GM23338 (cell line): ENCODE measurements around the gene BANK1. TPM values are rescaled to one million over a fixed set of nuclear protein-coding genes. Genes with fewer than 3 reads are reported as not detected.

Source experiments
- ATAC-seq: fragments of 200-7000 bp; cut with Tn5 transposase; 3 replicates; pipeline ENCODE4 v1.9.1; 2020
- DNase-seq: peaks from one replicate; pipeline ENCODE4 v3.0.0-alpha.2; 2015; ENCODE audit warnings: low spot score
- H2AFZ ChIP-seq: fragments of 200-600 bp; sonication (generic); 2 replicates; pipeline ENCODE4 v1.8.0; 2016; ENCODE audit warnings: antibody characterized with exemption, mild to moderate bottlenecking, moderate library complexity
- H3F3A ChIP-seq: fragments of 200-600 bp; sonication (generic); replicated peaks from 2 replicates; pipeline ENCODE4 v1.8.0; 2017; ENCODE audit warnings: antibody characterized with exemption, mixed run types, low read depth
- H3K27ac ChIP-seq: fragments of 200-600 bp; sonication (generic); 2 replicates; pipeline ENCODE4 v1.6.1; 2016; ENCODE audit warnings: low read depth
- H3K27me3 ChIP-seq: fragments of 200-600 bp; sonication (generic); 2 replicates; pipeline ENCODE4 v1.8.0; 2016; ENCODE audit warnings: mild to moderate bottlenecking, mixed run types, moderate library complexity; ENCODE audit not compliant: insufficient read depth
- H3K36me3 ChIP-seq: fragments of 200-600 bp; sonication (generic); 2 replicates; pipeline ENCODE4 v1.8.0; 2016; ENCODE audit warnings: mild to moderate bottlenecking; ENCODE audit not compliant: insufficient read depth
- H3K4me1 ChIP-seq: fragments of 200-600 bp; sonication (generic); 2 replicates; pipeline ENCODE4 v1.8.0; 2016; ENCODE audit warnings: mild to moderate bottlenecking, moderate library complexity; ENCODE audit not compliant: insufficient read depth
- H3K4me2 ChIP-seq: fragments of 200-600 bp; sonication (generic); 2 replicates; pipeline ENCODE4 v1.7.1; 2017; ENCODE audit warnings: mixed run types
- H3K4me3 ChIP-seq: fragments of 200-600 bp; sonication (generic); 2 replicates; pipeline ENCODE4 v1.6.1; 2016; ENCODE audit warnings: mixed run types
- H3K79me2 ChIP-seq: fragments of 200-600 bp; sonication (generic); replicated peaks from 2 replicates; pipeline ENCODE4 v1.8.0; 2017; ENCODE audit warnings: mild to moderate bottlenecking; ENCODE audit not compliant: insufficient read depth
- H3K9me2 ChIP-seq: fragments of 200-600 bp; sonication (generic); 2 replicates; pipeline ENCODE4 v1.8.0; 2017; ENCODE audit not compliant: insufficient read depth
- H4K20me1 ChIP-seq: fragments of 200-600 bp; sonication (generic); replicated peaks from 2 replicates; pipeline ENCODE4 v1.8.0; 2017; ENCODE audit warnings: mild to moderate bottlenecking; ENCODE audit not compliant: insufficient read depth
- H3K27ac Mint-ChIP-seq: 2 replicates; pipeline ENCODE4 v1.8.0; 2020; ENCODE audit warnings: inconsistent platforms, mild to moderate bottlenecking, moderate library complexity, mixed read lengths
- H3K27me3 Mint-ChIP-seq: 3 replicates; pipeline ENCODE4 v1.8.0; 2022; ENCODE audit warnings: low read depth, mild to moderate bottlenecking, moderate library complexity, mixed read lengths, inconsistent platforms; ENCODE audit not compliant: insufficient read depth, poor library complexity
- H3K36me3 Mint-ChIP-seq: 3 replicates; pipeline ENCODE4 v1.8.0; 2021; ENCODE audit warnings: low read depth, mild to moderate bottlenecking, inconsistent platforms, moderate library complexity, mixed read lengths
- H3K4me1 Mint-ChIP-seq: 3 replicates; pipeline ENCODE4 v1.8.0; 2020; ENCODE audit warnings: mild to moderate bottlenecking, inconsistent platforms, mixed read lengths
- H3K4me3 Mint-ChIP-seq: 3 replicates; pipeline ENCODE4 v1.8.0; 2021; ENCODE audit warnings: moderate library complexity, mild to moderate bottlenecking, inconsistent platforms, mixed read lengths
- H3K9me3 Mint-ChIP-seq: 3 replicates; pipeline ENCODE4 v1.8.0; 2020; ENCODE audit warnings: moderate library complexity, mild to moderate bottlenecking, inconsistent platforms, mixed read lengths
- CREB1 ChIP-seq: fragments of 250-450 bp; sonication (Bioruptor Pico); IDR thresholded peaks from 2 replicates; pipeline ENCODE4 v1.5.0; 2020; ENCODE audit warnings: low read depth, mild to moderate bottlenecking, moderate library complexity
- EZH2 ChIP-seq: fragments of 200-600 bp; sonication (generic); IDR thresholded peaks from one replicate; pipeline ENCODE4 v1.8.0; 2017; ENCODE audit warnings: antibody characterized with exemption, mild to moderate bottlenecking, low read depth; ENCODE audit not compliant: unreplicated experiment
- EZH2phosphoT487 ChIP-seq: fragments of 200-600 bp; sonication (generic); IDR thresholded peaks from one replicate; pipeline ENCODE4 v1.8.1; 2018; ENCODE audit warnings: antibody characterized with exemption; ENCODE audit not compliant: unreplicated experiment
- JUNB ChIP-seq: IDR thresholded peaks from one replicate; pipeline ENCODE4 v1.6.1; 2016; ENCODE audit warnings: antibody characterized with exemption; ENCODE audit not compliant: unreplicated experiment
- NANOG ChIP-seq: IDR thresholded peaks from 2 replicates; pipeline ENCODE4 v1.6.1; 2016; ENCODE audit warnings: antibody characterized with exemption, borderline replicate concordance
- POLR2AphosphoS5 ChIP-seq: IDR thresholded peaks from 2 replicates; pipeline ENCODE4 v1.6.1; 2016; ENCODE audit warnings: antibody characterized with exemption, low read depth
- STAT1 ChIP-seq: IDR thresholded peaks from one replicate; pipeline ENCODE4 v1.6.1; 2016; ENCODE audit warnings: antibody characterized with exemption; ENCODE audit not compliant: unreplicated experiment
- ZNF114 ChIP-seq: fragments of 250-450 bp; sonication (Bioruptor Pico); IDR thresholded peaks from 2 replicates; pipeline ENCODE4 v1.5.0; 2020; ENCODE audit warnings: mild to moderate bottlenecking, moderate library complexity
- ZNF331 ChIP-seq: fragments of 250-450 bp; sonication (Bioruptor Pico); IDR thresholded peaks from 2 replicates; pipeline ENCODE4 v1.5.0; 2020; ENCODE audit warnings: low read depth, mild to moderate bottlenecking, moderate library complexity
- ZNF462 ChIP-seq: fragments of 250-450 bp; sonication (Bioruptor Pico); IDR thresholded peaks from 2 replicates; pipeline ENCODE4 v1.5.0; 2020; ENCODE audit warnings: mild to moderate bottlenecking, moderate library complexity
- polyA plus RNA-seq: library from polyadenylated mRNA; unstranded; fragments of >200 nt; fragmentation: Nextera tagmentation; extraction: Ambion mirVana; gene quantifications from 2 replicates; pipeline ENCODE4 v1.2.1, GENCODE V29; 2016
- total RNA-seq: library from RNA; depleted of rRNA; stranded (reverse); fragments of >200 nt; shearing (Covaris generic); gene quantifications from 2 replicates; pipeline ENCODE4 v1.2.3, GENCODE V29; 2014
- TF ChIP-seq, protein P1 (sequence below), 2 experiments: fragments of 200-600 bp in 1 of 2; sonication (generic) in 1 of 2; conservative IDR thresholded peaks; 2 replicates each; pipeline versions ENCODE4 v1.5.1 to v1.6.1; 2016 to 2017; ENCODE audit warnings: antibody characterized with exemption in 2 of 2, low read depth in 2 of 2, mild to moderate bottlenecking in 2 of 2, moderate library complexity in 1 of 2
- TF ChIP-seq, protein P2 (sequence below): IDR thresholded peaks from one replicate; pipeline ENCODE4 v1.6.1; 2018; ENCODE audit warnings: antibody characterized with exemption; ENCODE audit not compliant: unreplicated experiment
- TF ChIP-seq, protein P3 (sequence below): IDR thresholded peaks from 2 replicates; pipeline ENCODE4 v1.6.1; 2016; ENCODE audit warnings: antibody characterized with exemption

The BANK1 gene
- total and polyA plus RNA-seq, 2 experiments from 2014 or later: 0.86 to 0.87 TPM

DNA sequence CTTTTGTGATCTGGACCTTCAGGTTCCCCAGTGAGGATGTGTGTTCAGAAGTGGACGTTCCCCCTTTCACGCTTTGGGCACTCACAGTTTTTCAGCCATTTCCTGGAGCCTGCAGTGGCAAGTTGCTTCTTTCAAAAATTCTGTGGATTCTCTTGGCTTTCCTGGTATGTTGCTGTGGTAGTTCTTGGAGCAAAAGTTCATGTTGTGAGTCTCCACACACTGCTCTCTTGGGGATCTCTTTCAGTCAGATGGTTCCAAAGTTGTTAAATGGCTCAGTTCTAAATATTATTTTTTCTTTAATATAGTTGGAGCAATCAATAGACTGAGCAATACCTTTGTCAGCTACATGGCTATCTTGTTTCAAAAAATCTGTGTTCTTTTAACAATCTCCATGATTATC lies 28.5 kb upstream of the BANK1 start:
- Mint-ChIP-seq H3K4me1 (peaks cover 4% of the 10 kb centered on the region; the same call in 2 of the 3 replicates), H3K27me3 (peaks cover 1% of the 10 kb centered on the region), H3K4me3 (no peak overlapping the region), H3K36me3 (no peaks in the 10 kb centered on the region; the same call in 2 of the 3 replicates), H3K27ac (no peak overlapping the region), H3K9me3 (no peaks in the 10 kb centered on the region; the same call in 2 of the 3 replicates)
- H3K27me3 ChIP-seq: no peaks in the 10 kb centered on the region
- H4K20me1 ChIP-seq: no peaks in the 10 kb centered on the region
- ATAC-seq: no peak
- H3K4me3 ChIP-seq: no peak overlapping the region
- no peak overlapping the region for H3K27ac ChIP-seq
- no peak overlapping the region for H3K4me2 ChIP-seq
- no peaks in the 10 kb centered on the region for H3K79me2 ChIP-seq
- H3K4me1 ChIP-seq: no peaks in the 10 kb centered on the region
- H3F3A ChIP-seq: no peaks in the 10 kb centered on the region
- H2AFZ ChIP-seq: peak overlapping the region; percentile 87
- H3K9me2 ChIP-seq: peaks cover 3% of the 10 kb centered on the region; the same call in 1 of the 2 replicates
- DNase-seq: no peak
- H3K36me3 ChIP-seq: no peaks in the 10 kb centered on the region
- no peak for TF ChIP-seq POLR2AphosphoS5
- TF ChIP-seq, protein P1, sequence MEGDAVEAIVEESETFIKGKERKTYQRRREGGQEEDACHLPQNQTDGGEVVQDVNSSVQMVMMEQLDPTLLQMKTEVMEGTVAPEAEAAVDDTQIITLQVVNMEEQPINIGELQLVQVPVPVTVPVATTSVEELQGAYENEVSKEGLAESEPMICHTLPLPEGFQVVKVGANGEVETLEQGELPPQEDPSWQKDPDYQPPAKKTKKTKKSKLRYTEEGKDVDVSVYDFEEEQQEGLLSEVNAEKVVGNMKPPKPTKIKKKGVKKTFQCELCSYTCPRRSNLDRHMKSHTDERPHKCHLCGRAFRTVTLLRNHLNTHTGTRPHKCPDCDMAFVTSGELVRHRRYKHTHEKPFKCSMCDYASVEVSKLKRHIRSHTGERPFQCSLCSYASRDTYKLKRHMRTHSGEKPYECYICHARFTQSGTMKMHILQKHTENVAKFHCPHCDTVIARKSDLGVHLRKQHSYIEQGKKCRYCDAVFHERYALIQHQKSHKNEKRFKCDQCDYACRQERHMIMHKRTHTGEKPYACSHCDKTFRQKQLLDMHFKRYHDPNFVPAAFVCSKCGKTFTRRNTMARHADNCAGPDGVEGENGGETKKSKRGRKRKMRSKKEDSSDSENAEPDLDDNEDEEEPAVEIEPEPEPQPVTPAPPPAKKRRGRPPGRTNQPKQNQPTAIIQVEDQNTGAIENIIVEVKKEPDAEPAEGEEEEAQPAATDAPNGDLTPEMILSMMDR (conservative IDR thresholded peaks at IDR 0.05; ENCODE audit: low read depth in 2 of 2): no peak
- TF ChIP-seq CREB1 (CRISPR knock-in tag): no peak
- no peak for TF ChIP-seq ZNF331 (CRISPR knock-in tag)
- no peak for TF ChIP-seq ZNF462
- TF ChIP-seq NANOG: no peak
- TF ChIP-seq EZH2phosphoT487: no peak
- TF ChIP-seq STAT1: no peak
- TF ChIP-seq, protein P2, sequence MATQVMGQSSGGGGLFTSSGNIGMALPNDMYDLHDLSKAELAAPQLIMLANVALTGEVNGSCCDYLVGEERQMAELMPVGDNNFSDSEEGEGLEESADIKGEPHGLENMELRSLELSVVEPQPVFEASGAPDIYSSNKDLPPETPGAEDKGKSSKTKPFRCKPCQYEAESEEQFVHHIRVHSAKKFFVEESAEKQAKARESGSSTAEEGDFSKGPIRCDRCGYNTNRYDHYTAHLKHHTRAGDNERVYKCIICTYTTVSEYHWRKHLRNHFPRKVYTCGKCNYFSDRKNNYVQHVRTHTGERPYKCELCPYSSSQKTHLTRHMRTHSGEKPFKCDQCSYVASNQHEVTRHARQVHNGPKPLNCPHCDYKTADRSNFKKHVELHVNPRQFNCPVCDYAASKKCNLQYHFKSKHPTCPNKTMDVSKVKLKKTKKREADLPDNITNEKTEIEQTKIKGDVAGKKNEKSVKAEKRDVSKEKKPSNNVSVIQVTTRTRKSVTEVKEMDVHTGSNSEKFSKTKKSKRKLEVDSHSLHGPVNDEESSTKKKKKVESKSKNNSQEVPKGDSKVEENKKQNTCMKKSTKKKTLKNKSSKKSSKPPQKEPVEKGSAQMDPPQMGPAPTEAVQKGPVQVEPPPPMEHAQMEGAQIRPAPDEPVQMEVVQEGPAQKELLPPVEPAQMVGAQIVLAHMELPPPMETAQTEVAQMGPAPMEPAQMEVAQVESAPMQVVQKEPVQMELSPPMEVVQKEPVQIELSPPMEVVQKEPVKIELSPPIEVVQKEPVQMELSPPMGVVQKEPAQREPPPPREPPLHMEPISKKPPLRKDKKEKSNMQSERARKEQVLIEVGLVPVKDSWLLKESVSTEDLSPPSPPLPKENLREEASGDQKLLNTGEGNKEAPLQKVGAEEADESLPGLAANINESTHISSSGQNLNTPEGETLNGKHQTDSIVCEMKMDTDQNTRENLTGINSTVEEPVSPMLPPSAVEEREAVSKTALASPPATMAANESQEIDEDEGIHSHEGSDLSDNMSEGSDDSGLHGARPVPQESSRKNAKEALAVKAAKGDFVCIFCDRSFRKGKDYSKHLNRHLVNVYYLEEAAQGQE: no peak
- no peak for TF ChIP-seq JUNB
- no peak for TF ChIP-seq EZH2
- no peak for TF ChIP-seq ZNF114
- TF ChIP-seq, protein P3, sequence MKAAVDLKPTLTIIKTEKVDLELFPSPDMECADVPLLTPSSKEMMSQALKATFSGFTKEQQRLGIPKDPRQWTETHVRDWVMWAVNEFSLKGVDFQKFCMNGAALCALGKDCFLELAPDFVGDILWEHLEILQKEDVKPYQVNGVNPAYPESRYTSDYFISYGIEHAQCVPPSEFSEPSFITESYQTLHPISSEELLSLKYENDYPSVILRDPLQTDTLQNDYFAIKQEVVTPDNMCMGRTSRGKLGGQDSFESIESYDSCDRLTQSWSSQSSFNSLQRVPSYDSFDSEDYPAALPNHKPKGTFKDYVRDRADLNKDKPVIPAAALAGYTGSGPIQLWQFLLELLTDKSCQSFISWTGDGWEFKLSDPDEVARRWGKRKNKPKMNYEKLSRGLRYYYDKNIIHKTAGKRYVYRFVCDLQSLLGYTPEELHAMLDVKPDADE: no peak
